KOPT-K1 (cell line): ENCODE data around the gene PAK1.
"Not testable (repeated sequence)": the region's sequence is repeated elsewhere in the genome, so short reads cannot be mapped to it uniquely, and the experiment has no call there.

Experiments
- H3K27ac ChIP-seq: fragments of 200-600 bp; sonication (generic); 2 replicates; pipeline ENCODE4 v1.5.1; 2016; ENCODE audit warnings: antibody characterized with exemption, mild to moderate bottlenecking, low read depth, low read length; ENCODE audit not compliant: poor library complexity, severe bottlenecking
- H3K36me3 ChIP-seq: fragments of 200-600 bp; sonication (generic); 2 replicates; pipeline ENCODE4 v1.5.1; 2017; ENCODE audit warnings: antibody characterized with exemption, mild to moderate bottlenecking, low read length, moderate library complexity; ENCODE audit not compliant: insufficient read depth
- H3K9me3 ChIP-seq: fragments of 200-600 bp; sonication (generic); 2 replicates; pipeline ENCODE4 v1.5.1; 2017; ENCODE audit warnings: antibody characterized with exemption, low read length, mild to moderate bottlenecking; ENCODE audit not compliant: insufficient read depth, poor library complexity, severe bottlenecking

Gene PAK1

DNA sequence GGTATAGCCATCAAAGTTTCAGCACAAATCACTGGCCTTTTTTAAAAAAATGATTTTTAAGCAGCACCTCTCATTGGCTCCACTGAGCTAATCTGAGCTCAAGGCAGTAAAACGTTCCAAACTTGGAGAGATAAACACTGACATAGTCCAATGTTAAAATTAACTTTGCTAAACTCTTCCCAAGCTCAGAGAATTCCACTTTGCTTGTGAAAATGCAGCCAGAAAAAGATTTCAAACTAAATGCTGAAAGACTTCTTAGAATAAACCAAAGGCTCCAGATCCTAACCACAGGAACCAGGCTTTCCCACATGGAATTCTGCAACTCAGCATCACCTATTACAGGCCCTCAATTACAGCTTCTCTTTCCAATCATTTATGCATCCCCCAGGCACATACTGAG lies 87.7 kb downstream of the PAK1 start:
- Histone ChIP-seq H3K27ac (no peak overlapping the region), H3K36me3 (peaks cover 11% of the 10 kb centered on the region), H3K9me3 (no peaks in the 10 kb centered on the region)

DNA sequence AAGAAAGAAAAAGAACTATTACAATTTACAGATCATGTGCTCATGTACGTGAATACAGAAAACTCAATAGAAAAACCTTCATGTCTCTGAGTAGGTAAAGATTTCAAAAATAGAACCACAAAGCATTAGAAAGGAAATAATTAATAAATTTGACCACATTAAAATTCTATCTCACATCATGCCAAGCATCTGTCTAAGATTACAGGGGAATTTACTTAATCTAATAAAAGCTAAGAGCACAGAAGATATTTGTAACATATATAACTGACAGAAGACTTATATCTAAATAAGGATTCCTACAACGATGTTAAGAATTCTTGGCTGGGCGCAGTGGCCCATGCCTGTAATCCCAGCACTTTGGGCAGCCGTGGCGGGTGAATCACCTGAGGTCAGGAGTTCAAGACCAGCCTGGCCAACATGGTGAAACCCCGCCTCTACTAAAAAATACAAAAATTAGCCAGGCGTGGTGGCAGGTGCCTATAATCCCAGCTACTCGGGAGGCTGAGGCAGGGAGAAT lies 88.6 kb downstream of the PAK1 start:
- H3K27ac ChIP-seq, H3K36me3 ChIP-seq, H3K9me3 ChIP-seq: not testable (repeated sequence)

DNA sequence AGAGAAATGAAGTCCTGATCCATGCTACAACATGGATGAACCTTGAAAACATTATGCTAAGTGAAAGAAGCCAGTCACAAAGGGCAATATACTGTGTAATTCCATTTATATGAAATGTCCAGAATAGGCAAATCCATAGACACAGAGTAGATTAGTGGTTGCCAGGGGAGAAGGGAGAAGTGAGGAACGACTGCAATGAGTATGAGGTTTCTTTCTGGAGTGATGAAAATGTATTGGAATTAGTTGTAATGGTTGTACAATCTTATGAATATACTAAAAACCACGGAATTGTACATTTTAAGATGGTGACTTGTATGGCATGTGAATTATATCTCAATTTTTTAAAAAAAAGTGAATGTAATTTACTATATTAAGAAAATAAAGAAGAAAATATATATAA lies 89.3 kb downstream of the PAK1 start:
- H3K27ac ChIP-seq: no peak overlapping the region
- no peaks in the 10 kb centered on the region for H3K9me3 ChIP-seq
- H3K36me3 ChIP-seq: peaks cover 17% of the 10 kb centered on the region; the same call in 1 of the 2 replicates

DNA sequence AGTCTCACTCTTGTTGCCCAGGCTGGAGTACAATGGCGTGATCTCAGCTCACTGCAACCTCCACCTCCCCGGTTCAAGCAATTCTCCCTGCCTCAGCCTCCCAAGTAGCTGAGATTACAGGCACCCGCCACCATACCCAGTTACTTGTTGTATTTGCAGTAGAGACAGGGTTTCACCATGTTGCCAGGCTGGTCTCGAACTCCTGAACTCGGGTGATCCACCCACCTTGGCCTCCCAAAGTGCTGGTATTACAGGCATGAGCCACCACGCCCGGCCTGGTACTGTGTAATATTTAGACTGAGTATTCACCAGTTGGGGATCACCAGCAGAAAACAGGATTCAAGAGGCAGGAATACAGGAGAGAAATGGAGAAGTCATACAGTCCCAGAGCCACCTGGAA lies 90.5 kb downstream of the PAK1 start:
- not testable (repeated sequence) for H3K27ac ChIP-seq, H3K9me3 ChIP-seq
- H3K36me3 ChIP-seq: peaks cover 29% of the 10 kb centered on the region

DNA sequence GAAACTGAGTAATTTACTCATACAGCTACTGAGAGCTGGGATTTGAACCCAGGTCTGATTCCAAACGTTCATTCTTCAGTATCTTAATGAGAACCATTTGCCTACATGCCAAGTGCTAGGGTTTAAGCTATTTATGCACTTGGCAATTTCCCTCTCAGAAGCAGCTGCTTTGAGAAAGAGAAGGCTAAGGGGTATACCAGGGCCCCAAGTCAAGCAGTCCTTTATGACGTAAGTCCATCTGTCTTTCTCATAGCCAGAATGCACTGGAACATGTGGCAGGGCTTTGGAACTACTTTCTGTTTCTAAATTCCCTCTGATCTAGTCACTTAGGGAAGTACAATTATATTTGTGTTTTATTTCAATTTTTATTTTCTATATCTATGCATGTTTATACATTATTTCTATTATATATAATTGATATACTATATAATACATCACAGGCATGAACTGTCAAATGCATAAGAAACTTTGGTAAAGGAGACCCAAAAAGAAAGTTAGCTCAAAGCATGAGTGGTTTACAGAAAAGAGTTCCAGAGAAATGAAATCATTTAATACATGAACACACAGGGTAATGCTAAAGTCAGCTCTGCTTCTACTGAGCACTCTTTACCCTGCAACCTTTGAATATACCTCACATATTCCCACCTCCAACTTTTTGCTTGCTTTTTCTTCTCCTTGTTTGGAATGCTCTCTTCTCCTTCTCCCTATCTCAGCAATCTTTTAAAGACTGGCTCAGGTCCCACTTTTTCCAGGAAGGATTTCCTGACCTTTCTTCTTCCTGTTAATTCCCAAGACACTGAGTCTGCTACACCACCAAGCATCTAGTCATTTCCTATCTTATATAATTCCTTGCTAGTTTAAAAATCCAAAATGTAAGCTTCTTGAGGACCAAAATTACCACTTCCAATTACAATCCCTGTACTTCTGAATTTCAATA lies 91.9 kb downstream of the PAK1 start:
- peaks cover 32% of the 10 kb centered on the region for H3K36me3 ChIP-seq
- no peaks in the 10 kb centered on the region for H3K9me3 ChIP-seq
- H3K27ac ChIP-seq: no peak overlapping the region

DNA sequence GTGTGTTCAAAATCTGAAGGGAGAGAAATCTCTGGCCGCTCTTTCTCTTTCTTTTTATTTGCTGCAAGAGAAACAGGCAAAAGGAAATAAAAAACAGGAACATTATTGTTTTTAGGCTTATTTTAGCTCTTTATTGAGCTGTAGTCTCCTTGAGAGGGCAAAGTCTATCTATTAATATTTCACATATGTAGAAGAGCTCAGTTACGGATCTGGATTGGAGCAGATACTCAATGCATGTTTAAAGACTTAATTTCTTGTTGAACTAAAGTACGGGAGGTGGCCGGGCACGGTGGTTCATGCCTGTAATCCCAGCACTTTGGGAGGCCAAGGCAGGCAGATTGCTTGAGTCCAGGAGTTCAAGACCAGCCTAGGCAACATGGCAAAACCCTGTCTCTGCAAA lies 94.0 kb downstream of the PAK1 start:
- Histone ChIP-seq H3K36me3 (peaks cover 40% of the 10 kb centered on the region), H3K9me3 (no peaks in the 10 kb centered on the region), H3K27ac (no peak overlapping the region)

DNA sequence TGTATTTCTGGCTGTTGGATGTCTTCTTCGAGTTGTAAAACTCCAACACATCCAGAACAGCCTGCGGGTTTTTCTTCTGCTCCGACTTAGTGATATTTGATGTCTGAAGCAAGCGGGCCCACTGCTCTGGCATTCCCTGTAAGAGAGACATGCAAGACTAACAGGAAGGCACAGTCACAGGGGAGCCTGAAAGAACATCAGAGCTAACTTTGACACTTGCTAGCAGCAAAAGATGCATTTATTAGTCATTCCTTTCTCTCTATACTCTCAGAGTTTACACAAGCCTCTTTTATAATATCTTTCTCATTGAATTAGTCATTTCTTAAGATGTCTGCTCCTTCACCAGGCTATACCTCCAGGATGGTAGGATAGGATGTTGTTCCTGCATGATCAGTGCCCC lies 94.6 kb downstream of the PAK1 start:
- H3K36me3 ChIP-seq: peaks cover 45% of the 10 kb centered on the region
- H3K27ac ChIP-seq: no peak overlapping the region

DNA sequence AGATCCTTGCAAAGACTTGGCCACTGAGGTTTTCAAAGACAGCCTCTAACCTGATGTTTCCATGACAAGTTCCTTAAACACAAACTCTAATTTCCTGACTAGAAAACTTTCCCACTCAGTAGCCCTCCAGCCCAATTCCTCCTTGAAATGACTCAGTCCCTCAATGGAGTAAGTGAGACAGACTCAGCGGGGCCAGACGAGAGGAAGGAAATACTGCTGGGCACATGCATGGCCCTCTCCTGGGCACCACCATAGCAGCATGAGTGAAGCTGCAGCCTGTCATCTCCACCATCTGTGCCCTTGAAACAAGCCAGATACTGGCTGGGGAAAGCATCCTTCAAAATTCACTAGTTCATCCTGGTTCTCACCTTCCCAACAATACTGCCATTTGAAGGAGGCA lies 96.2 kb downstream of the PAK1 start:
- peaks cover 52% of the 10 kb centered on the region for H3K36me3 ChIP-seq
- no peaks in the 10 kb centered on the region for H3K9me3 ChIP-seq
- H3K27ac ChIP-seq: no peak overlapping the region

More for the DNA sequence above, 94.6 kb downstream of the PAK1 start:
- no peaks in the 10 kb centered on the region for H3K9me3 ChIP-seq

DNA sequence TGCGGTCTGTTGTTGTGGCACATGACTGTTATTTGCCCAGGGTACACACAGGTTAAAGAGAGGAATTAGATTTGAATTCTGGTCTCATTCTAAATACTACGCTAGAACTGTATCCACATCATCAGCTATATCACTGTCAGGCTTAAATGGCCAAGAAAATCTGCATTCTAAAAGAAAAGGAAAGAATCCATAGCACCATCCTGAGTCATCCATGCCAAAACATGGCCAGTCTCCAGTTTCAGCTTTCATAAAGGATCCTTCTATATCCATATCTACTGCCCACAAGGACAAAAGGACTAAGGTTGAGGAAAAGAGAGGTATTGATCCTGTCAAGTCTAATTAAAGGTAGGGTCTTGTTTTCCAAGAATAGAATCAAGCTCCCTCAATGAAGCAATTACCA lies 98.8 kb downstream of the PAK1 start:
- Histone ChIP-seq H3K9me3 (no peaks in the 10 kb centered on the region), H3K27ac (no peak overlapping the region), H3K36me3 (peaks cover 58% of the 10 kb centered on the region)

DNA sequence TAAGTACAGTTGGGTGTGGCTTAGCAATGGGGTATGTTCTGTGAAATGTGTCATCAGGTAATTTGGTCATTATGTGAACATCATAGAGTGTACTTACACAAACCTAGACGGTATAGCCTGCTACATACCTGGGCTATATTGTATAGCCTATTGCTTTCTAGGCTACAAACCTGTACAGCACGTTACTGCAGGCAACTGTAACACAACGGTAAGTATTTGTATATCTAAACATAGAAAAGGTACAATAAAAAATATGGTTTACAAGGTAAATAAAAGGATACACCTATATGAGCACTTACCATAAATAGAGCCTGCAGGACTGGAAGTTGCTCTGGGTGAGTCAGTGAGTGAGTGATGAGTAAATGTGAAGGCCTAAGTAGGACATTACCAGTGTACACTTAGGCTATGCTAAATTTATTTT lies 99.3 kb downstream of the PAK1 start:
- no peaks in the 10 kb centered on the region for H3K9me3 ChIP-seq
- no peak overlapping the region for H3K27ac ChIP-seq
- H3K36me3 ChIP-seq: peaks cover 53% of the 10 kb centered on the region

DNA sequence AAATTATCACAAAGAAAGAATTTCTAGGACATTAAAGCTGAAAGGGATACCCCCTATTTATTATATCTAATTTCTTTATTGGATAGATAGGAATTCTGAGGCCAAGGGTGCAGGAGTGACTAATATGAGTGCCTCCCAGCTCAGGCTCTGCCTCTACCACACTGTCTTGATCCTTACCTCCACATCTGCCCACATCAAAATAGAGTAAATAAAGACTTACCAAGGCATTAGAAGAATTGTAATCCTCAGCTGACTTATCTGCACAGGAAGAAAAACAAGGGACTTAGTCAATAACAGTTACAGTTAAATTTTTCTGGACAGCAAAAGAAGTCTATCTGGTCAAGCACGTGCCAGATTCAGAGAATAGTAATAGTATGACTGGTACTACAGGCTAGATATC lies 99.8 kb downstream of the PAK1 start:
- Histone ChIP-seq H3K36me3 (peaks cover 48% of the 10 kb centered on the region), H3K27ac (no peak overlapping the region), H3K9me3 (no peaks in the 10 kb centered on the region)

DNA sequence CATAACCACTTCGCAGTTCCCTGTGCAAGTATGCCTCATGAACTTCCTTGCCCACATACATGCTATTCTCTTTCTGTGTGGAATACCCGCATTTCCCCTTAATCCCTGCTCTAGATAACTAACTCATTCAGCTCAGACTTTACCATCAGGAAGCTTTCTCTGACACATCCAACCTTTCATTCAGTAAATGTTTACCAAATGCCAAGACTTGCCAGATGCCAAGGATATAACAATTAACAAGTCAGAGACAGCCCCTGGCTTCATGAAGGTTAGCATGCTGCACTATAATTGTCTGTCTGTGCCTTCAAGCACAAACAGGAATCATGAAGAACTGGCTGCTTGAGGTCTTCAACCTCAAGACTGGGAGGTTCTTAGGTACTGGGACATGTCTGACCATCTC lies 101.2 kb downstream of the PAK1 start:
- Histone ChIP-seq H3K36me3 (peaks cover 41% of the 10 kb centered on the region), H3K9me3 (no peaks in the 10 kb centered on the region)

DNA sequence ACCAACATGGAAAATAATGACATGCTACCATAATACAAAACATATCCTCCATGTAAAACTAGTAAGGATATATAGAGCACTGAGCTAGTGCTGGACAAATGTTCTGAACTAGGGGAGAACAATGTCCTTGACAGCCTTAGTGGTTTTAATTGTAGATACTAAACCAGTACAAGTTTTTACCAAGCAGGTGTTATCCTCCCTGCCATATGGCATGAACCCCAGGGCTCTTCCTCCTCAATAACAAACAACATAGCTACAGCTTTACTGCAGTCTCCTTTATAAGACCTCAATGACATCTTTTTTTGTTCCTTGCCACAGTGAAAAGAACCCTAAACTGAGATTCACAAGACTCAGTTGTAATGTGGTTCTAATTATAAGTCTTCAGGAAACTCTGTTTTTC lies 102.2 kb downstream of the PAK1 start:
- Histone ChIP-seq H3K27ac (no peak overlapping the region), H3K9me3 (peaks cover 1% of the 10 kb centered on the region), H3K36me3 (peaks cover 35% of the 10 kb centered on the region)

More for the DNA sequence above, 101.2 kb downstream of the PAK1 start:
- no peak overlapping the region for H3K27ac ChIP-seq

DNA sequence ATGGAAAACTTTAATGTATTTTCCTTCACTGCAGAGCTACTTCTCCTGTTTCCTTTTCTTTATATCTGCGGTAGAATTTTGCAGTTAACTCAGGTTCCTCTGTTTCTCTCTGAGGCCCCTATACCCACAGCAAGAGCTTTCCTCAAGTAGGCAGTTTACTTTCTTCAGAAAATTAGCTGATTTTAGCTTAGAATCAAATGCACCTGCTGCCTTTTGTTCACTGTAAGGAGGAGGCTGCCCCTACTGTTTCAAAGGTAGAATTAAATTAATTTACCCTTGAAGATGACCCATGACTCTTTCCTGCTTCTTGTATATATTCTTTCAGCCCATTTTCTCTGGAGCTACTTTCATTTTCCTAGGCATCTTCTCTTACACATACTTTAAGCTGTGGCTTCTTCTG lies 103.7 kb downstream of the PAK1 start:
- H3K36me3 ChIP-seq: peaks cover 32% of the 10 kb centered on the region
- H3K9me3 ChIP-seq: peaks cover 15% of the 10 kb centered on the region
- H3K27ac ChIP-seq: no peak overlapping the region

DNA sequence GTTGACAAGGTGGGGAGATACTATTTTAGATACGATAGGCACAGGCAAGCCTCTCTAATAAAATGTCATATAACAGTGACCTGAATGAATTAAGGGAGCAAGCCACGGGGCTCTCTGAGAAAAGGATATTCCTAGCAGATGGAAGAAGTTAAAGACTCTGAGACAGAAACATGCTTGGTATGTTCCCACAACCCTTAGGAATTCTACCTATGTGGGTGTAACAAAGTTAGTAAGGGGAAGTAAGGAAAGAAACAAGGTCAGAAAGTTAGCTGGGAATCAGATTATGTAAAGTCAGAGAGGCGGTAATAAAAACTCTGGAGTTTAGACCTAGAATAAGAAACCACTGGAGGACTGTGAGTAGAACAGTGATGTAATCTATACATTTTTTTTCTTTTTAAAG lies 112.7 kb downstream of the PAK1 start:
- Histone ChIP-seq H3K27ac (no peak overlapping the region), H3K9me3 (peaks cover 14% of the 10 kb centered on the region), H3K36me3 (peaks cover 31% of the 10 kb centered on the region)

DNA sequence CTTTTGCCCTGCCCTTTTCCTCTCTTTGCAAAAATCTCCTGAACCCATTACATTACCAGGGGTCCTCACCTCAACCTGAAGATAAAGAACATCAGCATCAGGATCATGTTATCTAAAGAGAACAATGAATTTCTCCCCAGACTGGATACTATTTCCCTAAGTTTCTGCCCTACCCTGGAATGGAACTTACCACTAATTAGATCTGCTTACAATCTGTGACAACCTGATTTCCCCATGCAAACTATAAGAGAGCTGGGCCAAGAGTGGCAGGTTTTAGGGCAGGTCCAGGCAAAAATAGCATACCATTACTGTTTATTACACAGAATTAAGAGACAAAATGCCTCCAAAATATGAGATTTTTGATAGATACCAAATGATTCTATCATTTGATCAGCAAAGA lies 114.4 kb downstream of the PAK1 start:
- no peak overlapping the region for H3K27ac ChIP-seq
- peaks cover 42% of the 10 kb centered on the region; the same call in 1 of the 2 replicates for H3K36me3 ChIP-seq
- peaks cover 5% of the 10 kb centered on the region for H3K9me3 ChIP-seq
